CD4-positive, CD25-positive, alpha-beta regulatory T cell (primary cell): ENCODE data around the gene KRT73. TPM values are rescaled to one million over a fixed set of nuclear protein-coding genes. Genes with fewer than 3 reads are reported as not detected.

Experiments
- ATAC-seq, 2 donors: fragments of 150-1000 bp; cut with Tn5 transposase; one replicate each; pipeline ENCODE4 v1.10.0; 2021; ENCODE audit warnings: low read depth in 2 of 2, moderate number of reproducible peaks in 2 of 2, moderate library complexity in 1 of 2
- DNase-seq, 3 donors: peaks; one replicate each; pipeline versions ENCODE4 v3.0.0 to v3.0.0-alpha.2; 2012 to 2022; ENCODE audit warnings: mixed read lengths in 1 of 3
- H3K27ac ChIP-seq: one replicate; pipeline ENCODE4 v1.7.0; 2013; ENCODE audit warnings: mild to moderate bottlenecking, low read length; ENCODE audit not compliant: insufficient read depth, poor library complexity, severe bottlenecking
- H3K27me3 ChIP-seq: one replicate; pipeline ENCODE4 v1.7.0; 2013; ENCODE audit warnings: low read length; ENCODE audit not compliant: control insufficient read depth, insufficient read depth
- H3K36me3 ChIP-seq: one replicate; pipeline ENCODE4 v1.7.0; 2013; ENCODE audit warnings: mild to moderate bottlenecking, low read length, moderate library complexity; ENCODE audit not compliant: control insufficient read depth, insufficient read depth
- H3K4me1 ChIP-seq: 2 replicates; pipeline ENCODE4 v1.7.0; 2013; ENCODE audit warnings: mild to moderate bottlenecking, low read length; ENCODE audit not compliant: insufficient read depth, control insufficient read depth, poor library complexity, severe bottlenecking
- H3K4me3 ChIP-seq: one replicate; pipeline ENCODE4 v1.7.0; 2013; ENCODE audit warnings: low read depth, mild to moderate bottlenecking, low read length, moderate library complexity
- H3K9me3 ChIP-seq, 2 experiments: 1 replicate in 1 of 2; 2 replicates in 1 of 2; pipeline ENCODE4 v1.7.0; 2013; ENCODE audit warnings: low read length in 2 of 2, mild to moderate bottlenecking in 1 of 2, moderate library complexity in 1 of 2; ENCODE audit not compliant: control insufficient read depth in 2 of 2
- H3K27ac Mint-ChIP-seq, 3 donors: one replicate each; pipeline ENCODE4 v1.8.0; 2020 to 2022; ENCODE audit warnings: mild to moderate bottlenecking in 3 of 3, mixed read lengths in 3 of 3, moderate library complexity in 2 of 3
- H3K27me3 Mint-ChIP-seq: one replicate; pipeline ENCODE4 v1.8.0; 2022; ENCODE audit warnings: mild to moderate bottlenecking, mixed read lengths
- H3K36me3 Mint-ChIP-seq: one replicate; pipeline ENCODE4 v1.8.0; 2020; ENCODE audit warnings: mixed read lengths
- H3K4me1 Mint-ChIP-seq, 4 donors: one replicate each; pipeline ENCODE4 v1.8.0; 2020 to 2022; ENCODE audit warnings: mixed read lengths in 4 of 4, mild to moderate bottlenecking in 1 of 4
- H3K4me3 Mint-ChIP-seq, 4 donors: one replicate each; pipeline ENCODE4 v1.8.0; 2020 to 2022; ENCODE audit warnings: mild to moderate bottlenecking in 4 of 4, mixed read lengths in 4 of 4, moderate library complexity in 3 of 4
- H3K9me3 Mint-ChIP-seq, 7 donors: one replicate each; pipeline ENCODE4 v1.8.0; 2020 to 2022; ENCODE audit warnings: mixed read lengths in 7 of 7, mild to moderate bottlenecking in 3 of 7, moderate library complexity in 2 of 7
- polyA plus RNA-seq, 4 donors: library from polyadenylated mRNA; unstranded; fragments of 300-500 nt; fragmentation: Illumina TruSeq; gene quantifications; one replicate each; pipeline ENCODE4 v1.2.3, GENCODE V29; 2021
- total RNA-seq: library from RNA; stranded (reverse); gene quantifications from one replicate; pipeline ENCODE4 v1.2.3, GENCODE V29; 2022

The KRT73 gene
- total and polyA plus RNA-seq, 5 donors from 2014 or later = 1.0 to 1.4 (median 1.1) TPM; not detected in 2

GRCh38 chr12:52611080-52611468 is 7.3 kb downstream of the KRT73 start:
- no peak for DNase-seq
- no peaks in the 10 kb centered on the region for H3K9me3 Mint-ChIP-seq
- Histone ChIP-seq H3K4me3 (no peak overlapping the region), H3K36me3 (no peaks in the 10 kb centered on the region), H3K4me1 (peaks cover 10% of the 10 kb centered on the region), H3K27ac (no peak overlapping the region), H3K27me3 (peaks cover 4% of the 10 kb centered on the region), H3K9me3 (no peaks in the 10 kb centered on the region)
- H3K27me3 Mint-ChIP-seq = peaks cover 6% of the 10 kb centered on the region
- H3K27ac Mint-ChIP-seq = peak overlapping the region; percentile 78 to 89 (median 83)
- no peaks in the 10 kb centered on the region for H3K36me3 Mint-ChIP-seq
- H3K4me3 Mint-ChIP-seq = peak overlapping the region in 2 of 4 donors; percentile 33 to 73
- H3K4me1 Mint-ChIP-seq = peaks cover 0 to 81% (median 6%) of the 10 kb centered on the region in 4 donors
- ATAC-seq = no peak

- no peaks in the 10 kb centered on the region for H3K36me3 ChIP-seq
- H3K27me3 ChIP-seq = peaks cover 7% of the 10 kb centered on the region
- no peak overlapping the region for H3K4me3 ChIP-seq
- peaks cover 10% of the 10 kb centered on the region for H3K27me3 Mint-ChIP-seq
- peaks cover 4% of the 10 kb centered on the region for H3K4me1 ChIP-seq
- H3K4me3 Mint-ChIP-seq = no peak overlapping the region
- no peak for ATAC-seq
- no peak overlapping the region for H3K27ac ChIP-seq
- H3K9me3 Mint-ChIP-seq = no peaks in the 10 kb centered on the region
- H3K36me3 Mint-ChIP-seq = no peaks in the 10 kb centered on the region
- peak overlapping the region in 2 of 3 donors; percentile 48 to 77 for H3K27ac Mint-ChIP-seq
- H3K4me1 Mint-ChIP-seq = peaks cover 0 to 79% (median 8%) of the 10 kb centered on the region in 4 donors
- H3K9me3 ChIP-seq = no peaks in the 10 kb centered on the region
- DNase-seq = no peak
Measured at GRCh38 chr12:52608826-52609630, 9.3 kb downstream of the KRT73 start.

- peak overlapping the region in 2 of 3 donors; percentile 48 to 77 for H3K27ac Mint-ChIP-seq
- Histone ChIP-seq H3K9me3 (no peaks in the 10 kb centered on the region), H3K4me3 (no peak overlapping the region), H3K27me3 (peaks cover 7% of the 10 kb centered on the region), H3K4me1 (peaks cover 4% of the 10 kb centered on the region), H3K27ac (no peak overlapping the region), H3K36me3 (no peaks in the 10 kb centered on the region)
- H3K9me3 Mint-ChIP-seq = no peaks in the 10 kb centered on the region
- peaks cover 0 to 80% (median 6%) of the 10 kb centered on the region in 4 donors for H3K4me1 Mint-ChIP-seq
- ATAC-seq (no peak), DNase-seq (no peak)
- no peak overlapping the region for H3K4me3 Mint-ChIP-seq
- no peaks in the 10 kb centered on the region for H3K36me3 Mint-ChIP-seq
- H3K27me3 Mint-ChIP-seq = peaks cover 6% of the 10 kb centered on the region
Measured at GRCh38 chr12:52608161-52608560, 10.2 kb downstream of the KRT73 start.

GRCh38 chr12:52607314-52607713 is 11.0 kb downstream of the KRT73 start:
- Histone ChIP-seq H3K27me3 (peaks cover 7% of the 10 kb centered on the region), H3K36me3 (no peaks in the 10 kb centered on the region), H3K4me3 (no peak overlapping the region), H3K9me3 (no peaks in the 10 kb centered on the region), H3K27ac (no peak overlapping the region), H3K4me1 (peaks cover 4% of the 10 kb centered on the region)
- H3K9me3 Mint-ChIP-seq = no peaks in the 10 kb centered on the region
- DNase-seq (no peak), ATAC-seq (no peak)
- H3K36me3 Mint-ChIP-seq = no peaks in the 10 kb centered on the region
- peak overlapping the region; percentile 24 to 71 (median 62) for H3K27ac Mint-ChIP-seq
- peaks cover 0 to 78% (median 6%) of the 10 kb centered on the region in 4 donors for H3K4me1 Mint-ChIP-seq
- H3K4me3 Mint-ChIP-seq = no peak overlapping the region
- peaks cover 9% of the 10 kb centered on the region for H3K27me3 Mint-ChIP-seq

- no peaks in the 10 kb centered on the region for H3K9me3 ChIP-seq
- Mint-ChIP-seq H3K4me3 (no peak overlapping the region), H3K4me1 (peaks cover 0 to 75% (median 6%) of the 10 kb centered on the region in 4 donors), H3K36me3 (no peaks in the 10 kb centered on the region), H3K9me3 (no peaks in the 10 kb centered on the region), H3K27ac (peak overlapping the region in 2 of 3 donors; percentile 24 to 62), H3K27me3 (peaks cover 14% of the 10 kb centered on the region)
- DNase-seq = no peak
- no peaks in the 10 kb centered on the region for H3K36me3 ChIP-seq
- no peak for ATAC-seq
- H3K27ac ChIP-seq = no peak overlapping the region
- H3K4me1 ChIP-seq = peaks cover 4% of the 10 kb centered on the region
- peaks cover 7% of the 10 kb centered on the region for H3K27me3 ChIP-seq
- no peak overlapping the region for H3K4me3 ChIP-seq
Measured at GRCh38 chr12:52606581-52607218, 11.7 kb downstream of the KRT73 start.

- Mint-ChIP-seq H3K27me3 (peaks cover 14% of the 10 kb centered on the region), H3K4me1 (peaks cover 0 to 69% (median 6%) of the 10 kb centered on the region in 4 donors), H3K27ac (peak overlapping the region in 2 of 3 donors; percentile 7 to 33), H3K36me3 (no peaks in the 10 kb centered on the region), H3K9me3 (no peaks in the 10 kb centered on the region), H3K4me3 (no peak overlapping the region)
- Histone ChIP-seq H3K9me3 (no peaks in the 10 kb centered on the region), H3K36me3 (no peaks in the 10 kb centered on the region), H3K4me1 (peaks cover 4% of the 10 kb centered on the region), H3K4me3 (no peak overlapping the region), H3K27ac (no peak overlapping the region), H3K27me3 (peaks cover 5% of the 10 kb centered on the region)
- DNase-seq = no peak
- ATAC-seq = no peak
Measured at GRCh38 chr12:52606096-52606495, 12.3 kb downstream of the KRT73 start.

GRCh38 chr12:52605542-52605941 is 12.8 kb downstream of the KRT73 start:
- Mint-ChIP-seq H3K4me3 (peak overlapping the region in 1 of 4 donors; percentile 59), H3K4me1 (peaks cover 0 to 65% (median 6%) of the 10 kb centered on the region in 4 donors), H3K27ac (peak overlapping the region; percentile 5 to 87 (median 33)), H3K36me3 (no peaks in the 10 kb centered on the region), H3K9me3 (no peaks in the 10 kb centered on the region), H3K27me3 (peaks cover 14% of the 10 kb centered on the region)
- H3K9me3 ChIP-seq = no peaks in the 10 kb centered on the region
- H3K4me1 ChIP-seq = peaks cover 4% of the 10 kb centered on the region
- H3K36me3 ChIP-seq = no peaks in the 10 kb centered on the region
- no peak overlapping the region for H3K4me3 ChIP-seq
- peaks cover 5% of the 10 kb centered on the region for H3K27me3 ChIP-seq
- ATAC-seq (no peak), DNase-seq (no peak)
- no peak overlapping the region for H3K27ac ChIP-seq
